ENCODE measurements around the gene SAA4. TPM values are rescaled to one million over a fixed set of nuclear protein-coding genes. Genes with fewer than 3 reads are reported as not detected.
"Not testable (repeated sequence)": the region's sequence is repeated elsewhere in the genome, so short reads cannot be mapped to it uniquely, and the experiment has no call there.

SAA4 gene
- total RNA-seq, 1 donor from 2014 or later, result not detected

DNA sequence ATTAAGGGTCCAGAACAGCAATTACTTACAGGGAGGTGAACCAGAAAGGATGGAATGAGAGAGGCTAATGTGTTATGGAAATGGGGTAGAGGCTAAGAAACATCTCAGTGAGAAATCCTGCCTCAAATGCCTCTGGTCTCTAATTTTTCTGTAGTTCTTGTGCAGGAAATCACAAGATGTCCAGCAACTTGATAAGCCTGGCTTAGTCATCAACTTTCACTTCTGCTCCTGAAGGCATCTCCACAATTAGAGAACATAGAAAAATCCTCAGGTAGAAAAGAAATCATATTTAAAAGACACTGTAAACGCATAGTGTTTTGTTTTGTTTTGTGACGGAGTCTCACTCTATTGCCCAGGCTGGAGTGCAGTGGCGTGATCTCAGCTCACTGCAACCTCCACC is 45.2 kb downstream of the SAA4 start:
- intact Hi-C loops (cut with micrococcal nuclease), result no loop called here

DNA sequence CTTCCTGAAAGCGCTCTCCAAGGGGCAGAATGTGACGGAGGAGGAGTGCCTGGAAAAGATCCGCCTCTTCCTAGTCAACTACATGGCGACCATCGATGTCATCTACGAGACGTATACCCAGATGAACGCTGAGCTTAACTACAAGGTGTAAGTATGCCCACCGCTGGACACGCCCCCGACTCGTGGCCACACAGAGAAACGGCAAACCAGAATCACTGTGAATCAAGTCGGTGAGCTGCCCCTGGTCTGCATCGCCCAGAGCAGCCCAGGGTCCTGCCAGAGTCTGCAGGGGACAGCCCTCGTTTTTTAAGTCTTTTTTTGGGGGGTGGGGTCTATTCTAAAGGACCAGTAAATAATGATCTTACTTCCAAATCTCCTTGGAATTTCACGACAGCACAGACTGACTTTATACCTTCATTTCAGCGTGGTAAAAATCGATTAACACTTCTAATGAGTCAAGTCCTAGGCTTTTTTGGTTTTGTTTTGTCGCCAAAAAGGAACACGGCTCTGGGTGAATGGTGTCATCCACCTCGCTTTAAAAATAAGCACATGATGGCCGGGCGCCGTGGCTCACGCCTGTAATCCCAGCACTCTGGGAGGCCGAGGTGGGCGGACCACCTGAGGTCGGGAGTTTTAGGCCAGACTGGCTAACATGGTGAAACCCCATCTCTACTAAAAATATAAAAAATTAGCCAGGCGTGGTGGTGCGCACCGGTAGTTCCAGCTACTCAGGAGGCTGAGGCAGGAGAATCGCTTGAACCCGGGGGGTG is 46.9 kb downstream of the SAA4 start:
- intact Hi-C loops (cut with micrococcal nuclease), result not testable (repeated sequence)

DNA sequence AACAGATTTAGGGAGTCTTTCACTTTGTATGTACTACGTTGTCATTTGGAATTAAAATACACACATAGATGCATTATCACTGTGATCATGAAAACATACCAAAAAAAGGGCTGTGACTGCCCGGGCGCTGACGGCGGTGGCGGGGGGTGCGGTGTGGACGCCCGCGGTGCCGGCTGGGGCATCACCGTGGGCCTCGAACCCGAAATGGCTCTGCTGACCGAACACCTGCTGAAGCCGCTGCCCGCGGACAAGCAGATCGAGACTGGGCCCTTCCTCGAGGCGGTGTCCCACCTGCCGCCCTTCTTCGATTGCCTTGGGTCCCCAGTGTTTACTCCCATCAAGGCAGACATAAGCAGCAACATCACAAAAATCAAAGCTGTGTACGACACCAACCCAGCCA is 47.8 kb downstream of the SAA4 start:
- intact Hi-C loops (cut with micrococcal nuclease), result no loop called here

Other genes starting within 250 kb of the SAA4 start
- 28.8 and 31.5 TPM in 2 replicates for gene SERGEF, start 223.8 kb downstream of the SAA4 start, total RNA-seq
- 0.56 and 0.73 TPM in 2 replicates for gene TPH1, start 190.5 kb downstream of the SAA4 start, total RNA-seq
- 27.1 TPM in 2 replicates for gene SAAL1, start 130.7 kb downstream of the SAA4 start, total RNA-seq
- gene MRGPRX3, start 104.2 kb downstream of the SAA4 start, total RNA-seq, result not detected in 2 replicates
- not detected in 2 replicates for gene MRGPRX4, start 64.0 kb downstream of the SAA4 start, total RNA-seq
- gene SAA2, start 11.9 kb upstream of the SAA4 start, total RNA-seq, result 0.27 TPM in 1 of 2 replicates, not detected in the other
- not detected in 2 replicates for gene SAA1, start 29.5 kb upstream of the SAA4 start, total RNA-seq
- 21.8 and 23.3 TPM in 2 replicates for gene HPS5, start 85.3 kb upstream of the SAA4 start, total RNA-seq
- 62.9 and 63.1 TPM in 2 replicates for gene GTF2H1, start 85.8 kb upstream of the SAA4 start, total RNA-seq
- 873 and 884 TPM in 2 replicates for gene LDHA, start 157.8 kb upstream of the SAA4 start, total RNA-seq
- gene LDHC, start 175.5 kb upstream of the SAA4 start, total RNA-seq, result not detected in 2 replicates
- gene LDHAL6A, start 219.1 kb upstream of the SAA4 start, total RNA-seq, result 0.07 TPM in 1 of 2 replicates, not detected in the other